HG02798 (cell line): ENCODE results near the gene RBM18.

Experiments used
- ATAC-seq: cut with Tn5 transposase; IDR thresholded peaks from one replicate; pipeline ENCODE4 v1.9.1; 2021; ENCODE audit warnings: mild to moderate bottlenecking; ENCODE audit not compliant: unreplicated experiment, poor library complexity

The RBM18 gene

DNA sequence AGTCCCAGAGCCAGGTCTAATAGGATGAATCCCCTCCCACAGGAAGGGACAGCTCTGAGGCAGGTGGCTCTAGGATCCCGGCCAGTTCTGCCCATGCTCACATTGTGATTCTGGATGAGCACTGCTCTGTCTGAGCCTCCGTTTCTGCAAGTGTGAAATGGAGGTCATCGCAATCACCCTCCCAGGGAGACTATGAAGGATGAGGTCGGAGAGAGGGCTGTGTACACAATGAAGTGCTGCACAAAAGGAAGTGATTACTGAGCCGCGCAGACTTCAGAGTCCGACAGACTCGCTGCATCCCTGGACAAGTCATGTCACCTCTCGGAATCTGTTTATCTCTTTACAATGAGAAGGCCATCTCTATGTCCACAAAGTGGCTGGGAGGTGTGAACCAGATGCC lies 57.5 kb downstream of the RBM18 start:
- ATAC-seq, result no peak

DNA sequence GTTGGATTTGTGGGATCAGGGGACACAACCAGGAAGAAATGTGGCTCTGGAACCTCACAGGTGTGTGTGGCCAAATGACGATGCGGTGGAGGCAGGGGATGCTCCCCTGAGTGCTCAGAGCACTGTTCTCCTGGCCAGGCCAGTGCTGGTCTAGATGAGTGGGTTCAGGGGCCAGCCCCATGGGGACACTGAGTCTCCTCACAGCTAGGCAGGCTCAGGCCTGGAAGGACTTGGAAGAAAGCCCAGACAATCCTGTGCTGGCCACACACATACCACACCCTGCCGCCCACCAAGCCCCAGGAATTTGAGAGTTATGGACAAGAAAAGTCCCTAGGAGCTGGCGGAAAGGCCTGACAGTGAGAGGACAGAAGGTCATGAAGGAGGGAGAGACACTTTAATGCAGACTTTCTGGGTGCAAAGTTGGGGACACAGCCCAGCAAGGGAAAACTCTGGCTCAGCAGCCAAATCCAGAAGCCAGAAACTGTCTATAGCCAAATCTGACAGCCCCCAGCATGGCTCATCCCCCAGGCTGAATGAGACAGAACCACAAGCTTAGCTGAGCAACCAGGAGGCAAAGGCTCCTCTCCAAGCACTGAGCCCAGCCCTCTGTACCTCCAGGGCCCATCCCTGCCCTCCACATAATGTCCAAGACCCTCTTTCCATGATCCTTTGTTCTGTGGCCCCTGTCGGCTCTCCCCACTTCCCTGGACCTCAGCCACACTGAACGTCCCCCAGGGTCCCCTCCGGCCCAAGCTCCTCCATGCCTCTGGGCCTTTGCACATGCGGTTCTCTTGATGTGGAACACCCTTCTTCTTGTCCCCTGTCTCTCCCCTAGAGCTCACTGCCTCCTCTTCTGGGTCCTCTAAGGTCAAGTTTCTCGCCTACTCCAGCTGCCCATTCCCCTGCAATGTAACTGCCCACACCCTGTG lies 58.3 kb downstream of the RBM18 start:
- no peak for ATAC-seq

DNA sequence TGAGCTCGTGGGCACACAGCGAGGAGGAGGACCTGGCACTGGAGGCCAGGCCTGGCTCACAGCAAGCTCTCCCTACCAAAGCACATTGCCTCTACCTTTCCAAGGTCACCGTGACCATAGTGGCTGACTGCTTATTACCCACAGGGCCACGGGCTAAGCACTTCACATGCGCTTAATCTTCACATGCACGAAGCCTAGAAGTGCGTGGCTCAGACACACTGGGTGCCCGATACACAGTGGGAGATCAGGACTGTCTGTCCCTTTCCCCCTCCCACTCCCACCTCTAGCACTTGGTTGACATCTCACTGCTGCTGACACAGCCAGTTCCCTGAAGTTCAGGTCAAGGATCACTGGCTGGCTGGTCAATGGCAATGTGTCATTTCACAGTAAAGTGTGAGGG lies 59.5 kb downstream of the RBM18 start:
- ATAC-seq, result no peak

DNA sequence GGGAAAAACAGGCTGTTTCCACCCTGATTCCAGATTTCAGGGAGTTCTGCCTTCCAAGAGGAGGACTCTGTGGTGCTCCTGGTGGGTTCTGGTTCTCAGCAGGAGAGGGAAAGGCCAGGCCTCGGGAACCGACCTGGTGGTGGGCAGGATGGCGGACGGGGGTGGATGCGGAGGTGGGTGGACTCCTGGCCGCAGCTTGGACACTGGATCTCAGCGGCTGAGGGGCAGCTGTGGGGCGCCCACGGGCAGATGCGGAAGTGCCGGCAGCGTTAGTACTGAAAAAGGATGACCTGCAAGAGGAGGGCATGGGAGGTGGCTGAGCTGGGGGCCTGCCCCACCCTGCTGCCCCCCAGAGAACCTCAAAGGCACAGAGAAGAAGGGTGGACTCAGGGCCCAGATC lies 60.1 kb downstream of the RBM18 start:
- no peak for ATAC-seq

DNA sequence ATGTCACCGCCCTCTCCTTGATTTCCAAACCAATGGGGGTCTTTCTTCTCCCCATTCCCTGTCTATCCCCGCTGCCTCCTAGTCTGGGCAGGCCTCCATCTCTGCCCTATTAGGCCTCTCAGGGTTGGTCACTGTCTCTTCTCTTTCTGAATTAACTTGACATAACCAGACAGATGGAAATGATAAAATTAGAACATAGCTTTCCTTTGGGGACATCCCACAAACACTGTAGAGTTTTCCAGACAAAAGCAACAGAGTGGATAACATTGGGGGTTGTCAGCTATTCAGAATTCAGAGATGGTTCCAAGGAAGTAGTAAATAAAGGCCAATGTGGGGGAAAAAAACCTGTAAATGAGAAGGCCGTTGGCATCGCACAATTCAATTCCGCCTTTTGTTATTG lies 60.6 kb downstream of the RBM18 start:
- ATAC-seq, result no peak

DNA sequence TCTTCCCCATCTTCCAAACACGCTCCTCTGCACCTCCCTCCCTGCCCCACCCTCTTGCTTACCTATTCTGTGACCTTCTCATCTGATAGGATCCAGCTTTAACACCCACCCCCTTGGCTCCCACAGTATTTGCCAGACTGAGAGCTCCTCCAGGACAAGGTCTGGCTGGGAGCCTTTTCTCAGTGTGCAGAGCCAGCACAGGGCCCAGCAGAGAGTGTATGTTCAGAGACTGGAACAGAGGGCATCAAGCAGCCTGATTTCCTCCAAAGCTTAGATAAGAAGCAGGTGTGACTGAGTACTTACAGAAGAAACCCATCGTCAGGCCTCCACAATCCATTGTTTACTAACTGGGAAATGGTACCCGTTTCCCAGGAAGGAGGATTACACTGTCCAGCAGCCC lies 62.5 kb downstream of the RBM18 start:
- no peak for ATAC-seq

DNA sequence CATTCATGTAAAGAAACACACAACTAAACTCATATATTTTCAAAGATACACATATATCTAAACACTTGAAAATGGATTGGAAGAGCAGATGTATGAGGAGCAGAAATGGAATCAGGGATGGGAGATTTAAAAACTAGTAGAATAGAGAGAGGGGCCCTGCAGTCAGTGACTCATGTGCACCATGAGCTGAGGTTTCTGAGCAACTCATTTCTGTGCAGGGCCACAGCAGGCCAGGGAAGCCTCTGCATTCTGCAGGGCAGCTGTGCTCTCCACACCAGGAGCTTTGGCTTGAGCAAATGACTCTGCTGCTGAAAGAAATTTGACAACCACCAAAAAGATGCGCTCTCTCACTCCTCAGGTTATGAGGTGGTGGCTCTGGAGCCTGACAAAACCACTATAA lies 63.0 kb downstream of the RBM18 start:
- no peak for ATAC-seq

DNA sequence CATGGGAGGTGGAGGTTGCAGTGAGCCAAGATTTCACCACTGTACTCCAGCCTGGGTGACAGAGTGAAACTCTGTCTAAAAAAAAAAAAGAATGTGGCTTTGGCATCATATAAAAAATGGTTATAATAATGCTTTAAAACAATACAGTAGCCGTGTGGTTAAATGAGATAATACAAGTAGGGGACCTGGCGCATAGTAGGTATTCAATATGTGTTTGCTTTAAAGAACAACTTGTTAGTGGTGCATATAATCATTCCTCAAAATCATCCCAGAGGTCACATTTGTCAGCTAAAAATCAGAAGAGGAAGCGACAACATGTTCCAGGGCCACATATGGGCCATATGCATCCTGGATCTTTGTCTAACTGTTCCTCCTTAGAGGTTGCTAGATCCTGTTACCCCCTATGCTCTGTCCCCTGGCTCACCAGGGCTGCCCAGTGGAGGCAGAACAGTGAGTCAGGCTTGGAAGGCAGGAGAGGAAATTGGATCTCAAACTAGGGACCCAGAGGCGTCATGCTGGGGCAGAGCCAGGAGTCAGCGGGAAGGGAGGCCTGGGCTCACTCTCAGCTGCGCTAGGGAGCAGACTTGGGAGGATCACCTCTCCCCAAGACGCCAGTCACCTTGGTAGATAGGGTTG lies 63.6 kb downstream of the RBM18 start:
- ATAC-seq, result no peak

DNA sequence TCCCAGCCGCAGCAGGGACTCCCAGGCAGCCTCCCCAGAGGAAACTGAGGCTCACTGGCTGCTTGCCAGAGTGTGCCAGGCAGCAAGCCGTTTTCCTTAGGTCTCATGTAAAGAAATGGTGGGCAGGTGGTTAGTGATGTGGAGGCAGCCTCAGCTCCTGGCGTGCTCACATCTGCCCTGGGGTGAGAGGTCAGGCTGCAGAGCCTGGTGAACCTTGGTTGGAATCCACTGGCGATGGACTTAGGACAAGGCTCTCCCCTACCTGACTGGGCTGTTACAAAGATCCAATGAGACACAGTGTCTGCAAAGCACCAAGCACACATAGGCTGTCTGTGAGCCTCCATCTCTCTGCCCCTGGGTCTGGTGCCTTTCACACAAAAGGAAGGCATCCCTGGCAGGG lies 66.8 kb downstream of the RBM18 start:
- ATAC-seq, result no peak

DNA sequence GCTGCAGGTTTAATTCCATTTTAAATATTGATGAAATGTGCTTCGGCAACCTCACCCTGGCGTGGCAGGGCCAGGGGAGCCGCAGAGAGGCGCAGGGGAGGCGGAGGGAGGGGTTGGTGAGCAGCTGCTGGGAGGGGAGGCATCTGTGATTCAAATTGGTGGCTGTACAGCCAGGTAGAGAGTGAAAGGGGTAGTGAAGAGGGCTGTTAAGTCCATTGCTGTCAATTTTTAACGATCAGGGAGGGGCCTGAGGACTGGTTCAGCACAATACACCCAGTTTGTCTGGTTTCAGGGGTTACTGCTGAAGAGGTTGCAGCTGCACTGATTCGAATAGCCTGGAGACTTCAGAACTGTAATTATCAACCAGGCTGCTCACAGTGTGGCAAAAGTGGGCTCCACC lies 67.2 kb downstream of the RBM18 start:
- ATAC-seq, result peak; percentile 57

DNA sequence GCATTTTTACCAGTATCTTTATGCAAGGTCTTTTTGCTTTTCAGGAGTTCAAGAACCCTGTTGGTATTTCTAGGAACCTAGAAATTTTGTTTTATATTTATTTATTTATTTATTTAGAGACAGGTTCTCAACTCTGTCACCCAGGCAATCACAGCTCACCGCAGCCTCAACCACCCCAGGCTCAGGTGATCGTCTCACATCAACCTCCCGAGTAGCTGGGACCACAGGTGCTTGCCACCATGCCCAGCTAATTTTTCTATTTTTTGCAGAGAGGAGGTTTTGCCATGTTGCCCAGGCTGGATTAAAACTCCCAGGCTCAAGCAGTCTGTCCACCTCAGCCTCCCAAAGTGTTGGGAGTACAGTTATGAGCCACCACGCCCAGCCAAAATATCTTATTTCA lies 68.8 kb downstream of the RBM18 start:
- no peak for ATAC-seq

DNA sequence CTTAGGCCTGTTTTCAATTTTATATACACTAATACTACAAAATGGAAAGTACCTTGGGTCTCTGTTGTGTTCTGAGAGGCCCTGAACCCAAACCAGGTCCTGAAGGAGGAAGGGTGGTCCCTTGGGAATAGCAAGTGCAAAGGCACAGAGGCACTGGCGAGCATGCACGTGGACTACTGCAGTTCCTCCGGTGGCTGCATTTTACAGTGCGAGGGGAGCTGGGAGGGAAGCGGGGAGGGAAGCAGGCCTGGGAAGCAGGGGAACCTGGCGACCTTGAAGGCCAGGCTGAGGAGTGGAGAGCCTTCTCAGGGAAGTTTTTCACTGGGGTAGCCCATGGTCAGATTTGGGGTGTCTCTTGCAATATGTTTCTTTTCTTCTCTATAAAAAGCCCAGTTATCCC lies 71.0 kb downstream of the RBM18 start:
- ATAC-seq, result no peak

DNA sequence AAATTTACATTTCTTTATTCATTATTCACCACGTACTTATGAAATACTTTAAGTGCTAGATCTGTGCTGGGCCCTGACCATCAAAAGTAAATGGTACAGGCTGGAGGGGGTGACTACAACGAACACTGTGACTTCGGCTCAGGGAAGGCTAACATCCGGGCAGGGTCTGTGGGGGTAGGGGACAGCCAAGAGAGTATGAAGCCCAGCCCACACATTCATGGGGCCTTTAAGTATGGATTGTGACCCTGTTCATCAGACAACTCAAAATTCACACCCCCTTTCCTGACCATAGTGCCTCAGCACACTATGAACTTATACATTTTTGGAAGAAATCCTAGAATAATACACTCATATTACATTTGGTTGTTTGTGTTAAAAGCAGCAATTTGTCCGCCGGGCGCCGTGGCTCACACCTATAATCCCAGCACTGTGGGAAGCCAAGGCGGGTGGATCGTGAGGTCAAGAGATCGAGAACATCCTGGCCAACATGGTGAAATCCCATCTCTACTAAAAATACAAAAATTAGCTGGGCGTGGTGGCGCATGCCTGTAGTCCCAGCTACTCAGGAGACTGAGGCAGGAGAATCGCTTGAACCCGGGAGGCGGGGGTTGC lies 71.6 kb downstream of the RBM18 start:
- no peak for ATAC-seq

DNA sequence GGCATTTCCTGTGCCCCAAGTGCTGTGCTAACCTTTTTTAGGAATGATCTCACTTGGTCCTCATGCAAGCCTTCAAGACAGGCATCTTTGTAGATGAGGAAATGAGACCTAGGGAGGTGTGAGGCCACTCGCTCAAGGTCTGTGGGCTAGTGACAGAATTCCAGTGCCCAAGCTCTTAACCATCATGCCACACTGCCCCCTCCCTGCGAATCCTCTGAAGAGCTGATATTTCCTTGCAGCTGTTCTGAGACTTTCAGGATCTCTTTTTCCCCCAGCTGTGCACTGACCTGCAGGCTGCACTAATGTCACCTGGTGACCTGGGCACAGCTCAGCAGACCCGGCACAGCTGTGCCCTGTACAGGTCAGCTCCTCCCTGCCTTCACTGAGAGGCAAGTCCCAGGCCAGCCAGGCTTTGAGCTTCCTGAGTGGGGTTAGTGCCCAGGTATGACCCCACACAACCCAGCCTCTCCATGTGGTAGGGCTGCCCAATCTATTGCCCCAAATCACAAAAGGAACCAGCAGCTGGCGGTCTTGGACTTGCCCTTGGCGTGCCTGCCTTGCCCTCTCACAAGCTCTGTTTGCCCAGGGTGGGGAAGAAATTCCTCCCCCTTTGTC lies 72.3 kb downstream of the RBM18 start:
- no peak for ATAC-seq

DNA sequence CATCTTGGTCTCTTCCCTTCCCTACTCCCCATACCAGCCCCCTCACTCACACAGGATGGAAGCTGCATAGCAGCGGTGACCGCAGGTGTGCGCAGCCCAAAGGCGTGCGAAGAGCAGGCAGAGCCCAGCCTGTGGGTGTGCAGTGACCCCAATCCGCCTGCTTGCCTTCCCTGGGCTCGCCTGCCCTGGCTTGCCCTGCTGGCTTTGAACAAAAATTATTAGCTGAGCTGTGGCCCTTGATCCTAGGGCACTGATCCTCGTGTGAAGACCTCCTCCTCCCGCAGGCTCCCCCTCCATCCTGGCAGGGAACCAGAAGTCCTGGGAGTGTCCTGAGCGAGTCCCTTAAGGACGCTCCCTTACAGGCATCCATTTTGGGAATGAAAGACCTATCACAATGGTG lies 73.1 kb downstream of the RBM18 start:
- no peak for ATAC-seq

DNA sequence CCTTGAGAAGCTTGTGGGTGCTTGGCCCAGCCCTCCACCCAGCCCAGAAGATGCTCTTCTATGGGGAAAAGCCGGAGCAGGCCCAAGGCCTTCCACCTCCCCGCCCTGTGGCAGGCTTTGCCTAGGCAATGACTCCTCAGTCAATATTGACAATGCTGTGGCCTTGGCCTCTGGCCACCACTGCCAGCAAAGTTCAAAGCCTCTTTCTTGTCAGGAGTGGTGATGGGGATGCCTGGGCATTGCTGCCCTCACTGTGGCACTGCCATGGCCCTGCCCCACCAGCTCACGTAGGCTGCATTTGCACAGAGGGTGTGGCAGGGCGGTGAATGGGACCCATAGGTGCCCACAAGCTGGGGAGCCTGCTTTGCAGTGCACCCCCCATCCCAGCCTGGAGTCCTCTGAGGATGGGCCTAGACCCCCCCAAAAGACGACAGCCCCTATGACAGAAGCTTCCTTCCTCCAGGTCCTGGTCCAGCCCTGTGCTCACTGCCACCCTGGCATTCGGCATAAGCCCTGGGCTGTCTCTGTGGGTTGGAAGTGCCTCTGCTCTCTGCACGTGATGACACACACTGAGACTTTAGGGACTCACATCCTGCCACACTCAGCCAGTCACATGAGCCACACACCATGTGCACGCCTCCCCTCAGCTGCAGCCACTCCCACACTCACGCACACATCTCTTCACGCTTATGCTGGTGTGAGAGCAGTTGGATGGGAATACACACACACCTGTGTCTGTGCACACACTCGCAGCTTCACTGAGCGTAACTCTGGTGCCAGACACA lies 73.9 kb downstream of the RBM18 start:
- no peak for ATAC-seq

DNA sequence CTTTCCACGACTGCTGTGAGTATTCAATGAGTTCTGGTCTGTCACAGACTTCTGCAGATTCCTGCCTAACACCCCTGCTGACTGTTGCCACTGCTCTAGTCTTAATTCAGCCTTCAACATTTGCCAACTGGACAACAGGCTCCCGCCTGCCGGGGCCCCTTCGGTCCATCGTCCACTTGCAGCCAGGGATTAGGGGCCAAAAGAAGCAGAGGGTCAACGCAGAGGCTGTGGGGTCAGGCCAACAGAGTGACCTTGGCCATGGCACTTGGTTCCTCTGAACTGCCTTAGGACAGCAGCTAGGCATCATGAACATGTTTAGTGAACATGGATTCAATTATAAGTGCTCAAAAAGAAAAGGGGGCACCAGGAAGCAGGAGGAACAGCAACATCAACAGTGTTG lies 76.3 kb downstream of the RBM18 start:
- no peak for ATAC-seq
